ENCODE results near the gene MICB.
A peak's percentile ranks its signal among the peaks of the same experiment; 100 is the strongest.
"Not testable (repeated sequence)": the region's sequence is repeated elsewhere in the genome, so short reads cannot be mapped to it uniquely, and the experiment has no call there.

Gene MICB

DNA sequence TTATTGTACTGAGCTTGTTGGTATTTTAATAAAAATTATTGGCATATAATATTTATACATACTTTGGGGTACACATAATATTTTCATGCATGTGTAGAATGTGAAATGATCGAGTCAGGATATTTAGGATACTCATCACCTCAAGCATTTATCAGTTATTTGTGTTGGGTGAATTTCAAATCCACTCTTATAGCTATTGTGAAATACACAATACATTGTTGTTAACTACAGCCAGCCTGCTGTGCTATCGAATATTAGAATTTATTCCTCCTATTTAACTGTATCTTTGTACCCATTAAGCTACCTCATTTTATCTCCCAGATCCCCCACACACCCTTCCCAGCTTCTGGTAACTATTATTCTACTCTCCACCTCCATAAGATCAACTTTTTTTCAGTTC is 14.6 kb upstream of the MICB start:
- TF ChIP-seq CTCF (IDR thresholded peaks at IDR 0.05; ENCODE audit: low read depth, low read length), result no peak
- H3K4me3 ChIP-seq (ENCODE audit: low read depth, low read length), result no peak overlapping the region

GRCh38 chr6:31485055-31485454 is 12.9 kb upstream of the MICB start:
- TF ChIP-seq CTCF (IDR thresholded peaks at IDR 0.05; ENCODE audit: low read depth, low read length), result no peak
- H3K4me3 ChIP-seq (ENCODE audit: low read depth, low read length), result no peak overlapping the region

DNA sequence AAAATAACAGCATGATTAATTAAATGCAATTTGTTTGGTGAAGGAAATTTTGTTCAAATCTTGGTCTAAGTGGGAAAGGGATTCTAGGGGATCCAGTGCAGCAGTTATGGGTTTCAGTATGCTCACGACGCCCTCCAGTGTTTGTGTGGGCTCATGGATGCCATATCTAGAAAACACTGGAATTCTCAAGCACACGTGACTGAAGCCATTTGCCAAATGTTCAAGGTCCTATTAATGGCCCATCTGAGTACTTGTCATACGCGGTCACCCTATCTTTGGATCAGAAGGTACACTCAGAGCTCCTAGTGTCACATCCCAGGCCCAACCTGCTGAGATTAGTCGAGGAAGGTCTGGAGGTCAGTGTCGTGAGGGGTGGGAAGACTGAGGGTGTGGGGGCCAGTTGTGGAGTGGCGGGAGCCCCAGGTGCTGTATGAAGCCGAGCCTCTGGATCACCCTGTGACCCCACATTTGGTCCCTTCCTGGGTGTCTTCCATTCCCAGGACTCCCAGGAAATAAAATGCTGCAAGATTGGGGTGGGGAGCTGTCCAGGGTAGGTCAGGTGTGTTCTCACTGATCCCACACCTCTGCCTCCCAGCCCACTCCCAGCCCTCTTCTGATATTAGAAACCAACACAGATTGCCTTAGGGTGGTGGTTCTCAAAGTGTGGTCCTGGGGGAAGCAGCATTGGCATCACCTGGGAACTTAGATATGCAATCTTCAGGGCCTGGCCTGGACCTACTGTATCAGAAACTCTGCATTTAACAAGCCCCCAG is 11.7 kb upstream of the MICB start:
- not testable (repeated sequence) for H3K4me3 ChIP-seq (ENCODE audit: low read depth, low read length)

GRCh38 chr6:31487674-31488073 is 10.3 kb upstream of the MICB start:
- not testable (repeated sequence) for H3K4me3 ChIP-seq (ENCODE audit: low read depth, low read length)

DNA sequence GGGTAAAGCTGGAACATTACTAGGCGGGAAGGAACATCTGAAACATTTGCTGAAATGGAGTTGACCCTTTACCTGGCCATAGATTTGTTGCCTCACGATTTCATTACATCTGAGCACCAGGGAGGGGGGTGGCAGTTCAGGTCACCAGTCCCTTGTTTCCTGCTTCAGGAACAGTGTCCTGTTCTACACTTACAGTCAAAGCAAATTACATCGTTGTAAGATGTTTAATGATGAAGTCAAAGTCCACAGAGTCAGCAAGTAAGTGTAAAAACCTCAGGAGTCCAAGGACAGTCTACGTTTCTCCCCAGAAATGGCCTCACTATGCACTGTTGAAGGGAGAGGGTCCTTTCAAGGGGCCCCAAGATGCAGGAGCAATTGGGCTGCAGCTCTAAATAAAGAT is 8.9 kb upstream of the MICB start:
- TF ChIP-seq CTCF (IDR thresholded peaks at IDR 0.05; ENCODE audit: low read depth, low read length), result no peak

GRCh38 chr6:31490115-31490873 is 7.7 kb upstream of the MICB start:
- no peak overlapping the region for H3K4me3 ChIP-seq (ENCODE audit: low read depth, low read length)
- no peak for TF ChIP-seq CTCF (IDR thresholded peaks at IDR 0.05; ENCODE audit: low read depth, low read length)

More for the DNA sequence above, 8.9 kb upstream of the MICB start:
- no peak overlapping the region for H3K4me3 ChIP-seq (ENCODE audit: low read depth, low read length)

- peak overlapping the region; percentile 74 for H3K4me3 ChIP-seq (ENCODE audit: low read depth, low read length)
Observed at GRCh38 chr6:31493550-31493874, 4.4 kb upstream of the MICB start.

DNA sequence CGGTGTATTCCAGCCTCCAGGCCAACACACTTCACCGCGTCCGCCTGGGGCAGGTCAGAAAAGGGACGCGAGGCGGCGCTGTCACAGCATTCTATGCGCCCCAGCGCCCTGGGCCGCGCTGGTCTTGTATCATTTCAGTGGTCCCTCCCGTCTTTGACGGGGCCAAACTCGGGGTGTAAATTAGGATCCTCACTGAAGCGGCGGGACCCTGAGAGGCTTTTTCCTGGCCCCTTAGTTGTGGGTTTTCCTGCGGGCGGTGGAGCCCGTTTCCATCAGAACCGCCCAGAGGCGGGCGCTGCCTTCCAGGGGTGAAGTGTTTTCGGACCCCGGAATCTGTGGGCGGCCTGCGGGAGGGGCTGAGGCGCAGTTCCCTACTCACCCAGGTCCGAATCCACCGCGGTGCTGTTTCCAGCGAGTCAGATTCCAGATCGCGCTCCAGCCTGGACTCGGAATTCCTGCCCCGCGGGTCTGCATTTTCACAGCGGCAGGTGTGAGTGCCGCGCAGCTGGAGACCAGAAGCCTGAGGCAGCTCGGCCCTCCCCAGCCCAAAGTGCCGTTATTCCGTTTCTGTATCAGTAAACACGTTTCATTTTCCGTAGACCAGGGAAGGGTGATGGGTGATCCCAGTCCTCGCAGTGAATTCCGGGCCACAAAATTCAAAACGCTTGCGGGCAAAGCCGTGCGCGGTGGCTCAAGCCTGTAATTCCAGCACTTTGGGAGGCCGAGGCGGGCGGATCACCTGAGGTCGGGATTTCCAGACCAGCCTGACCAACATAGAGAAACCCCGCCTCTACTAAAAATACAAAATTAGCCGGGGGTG is 3.9 kb upstream of the MICB start:
- peak overlapping the region; percentile 74 for H3K4me3 ChIP-seq (ENCODE audit: low read depth, low read length)
- peak; percentile 93 for TF ChIP-seq CTCF (IDR thresholded peaks at IDR 0.05; ENCODE audit: low read depth, low read length)

Data from WI38 (cell line).